HL-60 (cell line): ENCODE measurements around the gene ZNF319.

Experiments used
- DNase-seq, 2 experiments: peaks; one replicate each; pipeline ENCODE4 v3.0.0-alpha.2; 2010 to 2020; ENCODE audit warnings: low read depth in 1 of 2, low spot score in 1 of 2
- H3K27ac ChIP-seq: fragments of 250-450 bp; sonication (Bioruptor Pico); replicated peaks from 2 replicates; pipeline ENCODE4 v1.5.1; 2020; ENCODE audit warnings: mild to moderate bottlenecking, moderate library complexity
- H3K27me3 ChIP-seq: fragments of 250-450 bp; sonication (Bioruptor Pico); 2 replicates; pipeline ENCODE4 v1.5.1; 2021; ENCODE audit warnings: mild to moderate bottlenecking, moderate library complexity; ENCODE audit not compliant: insufficient read depth, poor library complexity, severe bottlenecking
- H3K4me3 ChIP-seq: replicated peaks from 2 replicates; pipeline ENCODE4 v1.5.1; 2011; ENCODE audit warnings: mild to moderate bottlenecking, control low read depth, low read length; ENCODE audit not compliant: insufficient read depth
- GABPA ChIP-seq: IDR thresholded peaks from 2 replicates; pipeline ENCODE4 v1.6.1; 2012; ENCODE audit warnings: low read depth
- POLR2AphosphoS5 ChIP-seq: IDR thresholded peaks from 2 replicates; pipeline ENCODE4 v1.6.1; 2012; ENCODE audit warnings: low read depth
- REST ChIP-seq: IDR thresholded peaks from 2 replicates; pipeline ENCODE4 v1.6.1; 2012; ENCODE audit warnings: low read depth; ENCODE audit not compliant: insufficient replicate concordance
- SPI1 ChIP-seq: IDR thresholded peaks from 2 replicates; pipeline ENCODE4 v1.6.1; 2012; ENCODE audit warnings: low read depth, mild to moderate bottlenecking, borderline replicate concordance
- TF ChIP-seq, protein P1 (sequence below): IDR thresholded peaks from one replicate; pipeline ENCODE4 v1.5.1; 2011; ENCODE audit warnings: low read length, control low read depth, inconsistent platforms; ENCODE audit not compliant: insufficient read depth

Gene ZNF319

DNA sequence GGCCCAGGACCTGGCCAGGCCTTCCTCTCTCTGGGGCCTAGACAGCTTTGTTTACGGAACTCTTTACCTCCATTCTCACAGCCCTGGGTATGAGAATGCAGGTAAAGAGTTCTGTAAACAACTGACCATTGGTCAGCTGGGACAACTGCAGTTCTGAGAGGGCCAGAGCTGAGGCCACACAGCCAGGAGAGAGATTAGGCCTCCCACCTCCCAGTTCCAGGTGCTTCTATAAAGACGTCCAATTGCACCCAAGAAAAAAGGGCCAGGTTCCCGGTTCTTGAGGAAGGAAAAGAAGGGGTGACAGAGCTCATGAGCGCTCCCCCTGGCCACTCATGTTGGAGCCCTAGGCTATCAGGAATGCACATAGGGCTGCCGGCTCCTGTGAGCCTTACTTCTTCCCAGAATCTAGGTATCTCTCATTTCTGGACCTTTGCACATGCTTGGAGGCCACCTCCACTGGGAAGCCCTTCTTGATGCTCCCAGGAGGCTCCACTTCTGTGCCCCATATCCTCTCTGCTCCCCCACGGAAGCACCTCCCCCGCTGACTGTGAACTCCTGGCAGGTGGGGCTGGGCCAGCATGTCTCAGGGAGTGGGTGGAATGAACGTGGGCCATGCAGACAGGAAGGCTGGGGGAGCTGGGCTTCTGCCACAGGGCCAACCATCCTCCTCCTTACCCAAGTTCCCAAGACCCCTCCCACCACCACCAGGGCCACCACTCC lies 42.6 kb downstream of the ZNF319 start:
- TF ChIP-seq POLR2AphosphoS5 (no peak), REST (no peak), SPI1 (no peak), GABPA (no peak)
- TF ChIP-seq, protein P1, sequence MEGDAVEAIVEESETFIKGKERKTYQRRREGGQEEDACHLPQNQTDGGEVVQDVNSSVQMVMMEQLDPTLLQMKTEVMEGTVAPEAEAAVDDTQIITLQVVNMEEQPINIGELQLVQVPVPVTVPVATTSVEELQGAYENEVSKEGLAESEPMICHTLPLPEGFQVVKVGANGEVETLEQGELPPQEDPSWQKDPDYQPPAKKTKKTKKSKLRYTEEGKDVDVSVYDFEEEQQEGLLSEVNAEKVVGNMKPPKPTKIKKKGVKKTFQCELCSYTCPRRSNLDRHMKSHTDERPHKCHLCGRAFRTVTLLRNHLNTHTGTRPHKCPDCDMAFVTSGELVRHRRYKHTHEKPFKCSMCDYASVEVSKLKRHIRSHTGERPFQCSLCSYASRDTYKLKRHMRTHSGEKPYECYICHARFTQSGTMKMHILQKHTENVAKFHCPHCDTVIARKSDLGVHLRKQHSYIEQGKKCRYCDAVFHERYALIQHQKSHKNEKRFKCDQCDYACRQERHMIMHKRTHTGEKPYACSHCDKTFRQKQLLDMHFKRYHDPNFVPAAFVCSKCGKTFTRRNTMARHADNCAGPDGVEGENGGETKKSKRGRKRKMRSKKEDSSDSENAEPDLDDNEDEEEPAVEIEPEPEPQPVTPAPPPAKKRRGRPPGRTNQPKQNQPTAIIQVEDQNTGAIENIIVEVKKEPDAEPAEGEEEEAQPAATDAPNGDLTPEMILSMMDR = no peak
- no peak for DNase-seq
- Histone ChIP-seq H3K4me3 (no peak overlapping the region), H3K27ac (no peak overlapping the region), H3K27me3 (no peaks in the 10 kb centered on the region)

- no peak for DNase-seq
- TF ChIP-seq GABPA = no peak
- TF ChIP-seq SPI1 = no peak
- TF ChIP-seq POLR2AphosphoS5 = no peak
- no peak for TF ChIP-seq REST
- TF ChIP-seq, protein P1 = no peak
Measured at GRCh38 chr16:57956924-57957672, 43.4 kb downstream of the ZNF319 start.

DNA sequence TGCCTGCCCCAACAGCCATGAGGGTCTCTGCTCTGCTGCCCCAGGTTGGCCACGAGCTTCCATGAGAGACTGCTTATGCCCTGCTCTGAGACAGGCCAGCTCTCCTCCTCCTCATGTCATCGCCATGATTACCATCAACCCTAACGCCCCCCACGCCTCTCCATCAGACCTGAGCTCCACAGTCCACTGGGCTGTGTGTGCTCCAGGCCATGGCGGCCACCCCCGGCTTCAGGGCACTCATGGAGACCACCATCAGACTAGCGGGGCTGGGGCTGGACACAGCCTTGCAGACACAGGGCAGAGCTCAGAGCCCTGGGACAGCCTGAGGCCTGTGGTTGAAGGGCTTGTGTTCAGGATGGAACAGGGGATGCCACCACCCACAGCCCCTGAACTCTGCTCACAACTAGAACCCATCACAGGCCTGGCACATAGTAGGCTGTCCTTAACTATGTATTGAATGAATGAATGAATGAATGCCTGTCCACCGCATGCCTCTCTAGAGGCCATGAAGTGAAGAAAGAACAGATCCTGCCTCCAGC lies 44.1 kb downstream of the ZNF319 start:
- Histone ChIP-seq H3K27me3 (no peaks in the 10 kb centered on the region), H3K27ac (no peak overlapping the region), H3K4me3 (no peak overlapping the region)
- TF ChIP-seq SPI1 (no peak), REST (no peak), GABPA (no peak), POLR2AphosphoS5 (no peak)
- TF ChIP-seq, protein P1 = no peak
- no peak for DNase-seq

More at GRCh38 chr16:57956924-57957672, 43.4 kb downstream of the ZNF319 start:
- H3K27me3 ChIP-seq = no peaks in the 10 kb centered on the region
- no peak overlapping the region for H3K4me3 ChIP-seq
- H3K27ac ChIP-seq = no peak overlapping the region
